Nephron progenitor cell (in vitro differentiated cells): ENCODE measurements around the gene COQ9.

Experiments
- DNase-seq: peaks from one replicate; pipeline ENCODE4 v3.0.0; 2021
- H3K27ac Mint-ChIP-seq: 2 replicates; pipeline ENCODE4 v1.8.0; 2021; ENCODE audit warnings: mild to moderate bottlenecking, moderate library complexity, mixed read lengths
- H3K27me3 Mint-ChIP-seq: 2 replicates; pipeline ENCODE4 v1.8.0; 2021; ENCODE audit warnings: mild to moderate bottlenecking, low read depth, mixed read lengths; ENCODE audit not compliant: poor library complexity
- H3K36me3 Mint-ChIP-seq: 2 replicates; pipeline ENCODE4 v1.8.0; 2021; ENCODE audit warnings: low read depth, mixed read lengths
- H3K4me1 Mint-ChIP-seq: 2 replicates; pipeline ENCODE4 v1.8.0; 2021; ENCODE audit warnings: mixed read lengths
- H3K4me3 Mint-ChIP-seq: 2 replicates; pipeline ENCODE4 v1.8.0; 2021; ENCODE audit warnings: mild to moderate bottlenecking, moderate library complexity, mixed read lengths
- H3K9me3 Mint-ChIP-seq: 2 replicates; pipeline ENCODE4 v1.8.0; 2021; ENCODE audit warnings: mild to moderate bottlenecking, moderate library complexity, mixed read lengths
- TF ChIP-seq, protein P1 (sequence below): fragments of 200-600 bp; sonication (generic); IDR thresholded peaks from 2 replicates; pipeline ENCODE4 v1.5.0; 2021; ENCODE audit warnings: antibody characterized with exemption

COQ9 gene

DNA sequence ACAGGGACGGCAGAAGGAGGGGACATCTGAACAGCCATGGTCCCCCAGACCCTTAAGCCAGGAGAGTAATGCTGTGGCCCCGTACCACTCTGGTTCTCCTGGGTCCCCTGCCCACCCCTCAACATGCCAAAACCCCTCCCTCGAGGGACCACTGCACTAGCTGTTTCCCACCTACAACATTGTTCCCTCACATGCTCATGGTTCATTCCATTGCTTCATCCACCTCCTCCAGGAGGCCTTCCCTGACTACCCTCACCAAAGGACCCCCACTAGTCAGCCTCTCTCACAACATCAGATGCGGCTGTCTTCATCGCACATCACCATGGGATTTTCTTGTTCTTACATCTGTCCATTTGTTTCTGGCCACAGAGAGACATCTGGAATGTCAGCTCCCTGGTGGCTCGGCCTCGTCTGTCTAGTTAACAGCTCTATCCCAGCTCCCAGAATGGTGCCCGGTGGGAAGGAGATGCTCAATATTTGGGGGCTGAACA is 37.3 kb downstream of the COQ9 start:
- DNase-seq = no peak
- TF ChIP-seq, protein P1, sequence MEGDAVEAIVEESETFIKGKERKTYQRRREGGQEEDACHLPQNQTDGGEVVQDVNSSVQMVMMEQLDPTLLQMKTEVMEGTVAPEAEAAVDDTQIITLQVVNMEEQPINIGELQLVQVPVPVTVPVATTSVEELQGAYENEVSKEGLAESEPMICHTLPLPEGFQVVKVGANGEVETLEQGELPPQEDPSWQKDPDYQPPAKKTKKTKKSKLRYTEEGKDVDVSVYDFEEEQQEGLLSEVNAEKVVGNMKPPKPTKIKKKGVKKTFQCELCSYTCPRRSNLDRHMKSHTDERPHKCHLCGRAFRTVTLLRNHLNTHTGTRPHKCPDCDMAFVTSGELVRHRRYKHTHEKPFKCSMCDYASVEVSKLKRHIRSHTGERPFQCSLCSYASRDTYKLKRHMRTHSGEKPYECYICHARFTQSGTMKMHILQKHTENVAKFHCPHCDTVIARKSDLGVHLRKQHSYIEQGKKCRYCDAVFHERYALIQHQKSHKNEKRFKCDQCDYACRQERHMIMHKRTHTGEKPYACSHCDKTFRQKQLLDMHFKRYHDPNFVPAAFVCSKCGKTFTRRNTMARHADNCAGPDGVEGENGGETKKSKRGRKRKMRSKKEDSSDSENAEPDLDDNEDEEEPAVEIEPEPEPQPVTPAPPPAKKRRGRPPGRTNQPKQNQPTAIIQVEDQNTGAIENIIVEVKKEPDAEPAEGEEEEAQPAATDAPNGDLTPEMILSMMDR = no peak
- peak overlapping the region; percentile 45 for H3K4me3 Mint-ChIP-seq
- H3K9me3 Mint-ChIP-seq = peaks cover 2% of the 10 kb centered on the region
- peaks cover 47% of the 10 kb centered on the region for H3K4me1 Mint-ChIP-seq
- no peaks in the 10 kb centered on the region for H3K36me3 Mint-ChIP-seq
- H3K27me3 Mint-ChIP-seq = peaks cover 2% of the 10 kb centered on the region
- H3K27ac Mint-ChIP-seq = peak overlapping the region; percentile 7

DNA sequence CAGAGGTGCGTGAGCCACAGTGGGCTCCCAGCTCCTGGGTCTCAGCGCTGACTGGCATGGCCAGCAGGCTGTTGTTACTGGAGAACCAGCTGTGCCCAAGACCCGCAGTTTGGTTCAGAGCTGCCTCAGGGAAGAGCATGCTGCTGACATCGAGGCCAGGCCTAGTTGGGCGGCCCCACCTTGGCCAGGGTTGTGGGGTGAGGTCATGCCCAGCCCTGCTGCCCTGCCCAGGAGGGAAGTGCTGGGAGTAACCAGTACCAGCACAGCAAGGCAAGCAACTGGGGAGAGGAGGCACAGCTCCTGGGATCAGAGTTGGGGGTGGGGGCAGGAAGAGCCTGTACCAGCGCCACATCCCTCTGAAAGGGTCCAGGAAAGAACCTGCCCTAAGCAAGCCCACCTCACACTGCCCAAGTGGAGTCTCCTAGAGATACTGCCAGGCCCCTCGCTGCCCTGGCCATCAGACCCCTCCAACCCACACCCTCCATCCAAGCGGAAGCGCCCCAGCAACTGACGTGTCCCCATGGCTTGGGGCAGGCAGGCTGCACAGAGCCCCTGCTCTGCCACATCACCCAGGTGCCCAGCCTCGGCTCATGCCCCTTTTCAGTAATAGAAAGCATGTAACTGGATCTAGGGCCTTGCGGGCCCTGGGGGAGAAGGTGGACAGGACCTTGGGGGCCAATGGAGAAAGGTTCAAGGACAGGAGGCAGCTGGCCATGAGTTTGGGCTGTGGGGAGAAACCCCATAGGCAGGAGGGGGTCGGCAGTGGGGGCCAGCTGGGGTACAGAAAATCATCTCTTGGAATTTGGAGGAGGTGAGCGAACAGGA is 38.0 kb downstream of the COQ9 start:
- peaks cover 40% of the 10 kb centered on the region for H3K4me1 Mint-ChIP-seq
- DNase-seq = no peak
- no peaks in the 10 kb centered on the region for H3K36me3 Mint-ChIP-seq
- H3K27me3 Mint-ChIP-seq = peaks cover 2% of the 10 kb centered on the region
- H3K4me3 Mint-ChIP-seq = peak overlapping the region; percentile 94
- TF ChIP-seq, protein P1 = no peak
- H3K27ac Mint-ChIP-seq = peak overlapping the region; percentile 78
- H3K9me3 Mint-ChIP-seq = peaks cover 5% of the 10 kb centered on the region

DNA sequence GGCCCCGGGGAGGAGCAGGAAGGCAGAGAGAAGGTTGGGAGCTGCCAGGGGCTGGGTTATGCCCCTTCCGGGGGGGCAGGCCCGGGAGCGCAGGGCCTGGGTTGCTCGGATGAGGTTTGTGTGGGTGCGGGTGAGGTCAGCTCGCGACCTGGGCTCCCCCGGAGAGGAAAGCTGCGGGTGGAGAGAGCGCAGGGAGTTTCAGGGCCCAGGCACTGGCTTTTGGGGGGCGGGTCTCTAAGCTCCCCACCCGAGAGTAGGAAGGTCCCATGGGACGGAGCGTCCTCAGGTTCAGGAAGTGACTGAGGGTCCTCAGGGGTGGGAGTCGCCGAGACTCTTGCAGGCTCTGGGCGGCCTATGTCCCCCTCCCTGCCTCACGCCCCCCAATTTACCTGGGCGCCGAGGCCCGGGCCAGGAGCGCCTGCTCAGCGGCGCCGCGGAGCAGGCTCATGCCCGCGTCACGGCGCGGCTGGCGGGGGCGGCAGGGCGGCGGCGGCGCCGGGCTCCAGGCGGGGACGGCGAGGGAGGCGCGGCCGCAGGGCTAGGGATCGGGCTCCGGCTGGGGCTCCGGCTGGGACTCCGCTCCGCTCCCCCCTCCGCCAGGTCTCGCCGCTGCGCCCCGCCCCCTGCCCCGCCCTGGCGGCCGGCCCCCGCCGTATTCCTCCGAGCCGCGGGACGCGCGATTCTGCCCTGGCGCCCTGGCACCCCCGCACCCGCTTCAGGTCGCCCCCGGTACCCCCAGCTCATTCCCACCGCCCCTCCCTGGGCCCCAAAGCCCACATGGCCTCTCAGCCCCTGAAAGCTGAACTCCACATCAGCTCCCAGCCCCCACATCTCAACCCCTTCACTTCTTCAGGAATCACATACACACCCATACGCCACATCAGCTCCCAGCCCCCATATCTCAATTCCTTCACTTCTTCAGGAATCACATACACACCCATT is 38.9 kb downstream of the COQ9 start, which contains the start of gene DOK4:
TSS of gene DOK4 (minus strand) at position 578 of the 942 bp plus-strand sequence. CDS start 6,986 bp downstream, outside the sequence.
- Mint-ChIP-seq H3K36me3 (no peaks in the 10 kb centered on the region), H3K4me1 (peaks cover 33% of the 10 kb centered on the region), H3K27me3 (no peaks in the 10 kb centered on the region), H3K27ac (peak within 1 kb of the TSS; percentile 78), H3K4me3 (peak within 1 kb of the TSS; percentile 94), H3K9me3 (peaks cover 5% of the 10 kb centered on the region)
- DNase-seq = peak; percentile 93
- TF ChIP-seq, protein P1 = no peak

DNA sequence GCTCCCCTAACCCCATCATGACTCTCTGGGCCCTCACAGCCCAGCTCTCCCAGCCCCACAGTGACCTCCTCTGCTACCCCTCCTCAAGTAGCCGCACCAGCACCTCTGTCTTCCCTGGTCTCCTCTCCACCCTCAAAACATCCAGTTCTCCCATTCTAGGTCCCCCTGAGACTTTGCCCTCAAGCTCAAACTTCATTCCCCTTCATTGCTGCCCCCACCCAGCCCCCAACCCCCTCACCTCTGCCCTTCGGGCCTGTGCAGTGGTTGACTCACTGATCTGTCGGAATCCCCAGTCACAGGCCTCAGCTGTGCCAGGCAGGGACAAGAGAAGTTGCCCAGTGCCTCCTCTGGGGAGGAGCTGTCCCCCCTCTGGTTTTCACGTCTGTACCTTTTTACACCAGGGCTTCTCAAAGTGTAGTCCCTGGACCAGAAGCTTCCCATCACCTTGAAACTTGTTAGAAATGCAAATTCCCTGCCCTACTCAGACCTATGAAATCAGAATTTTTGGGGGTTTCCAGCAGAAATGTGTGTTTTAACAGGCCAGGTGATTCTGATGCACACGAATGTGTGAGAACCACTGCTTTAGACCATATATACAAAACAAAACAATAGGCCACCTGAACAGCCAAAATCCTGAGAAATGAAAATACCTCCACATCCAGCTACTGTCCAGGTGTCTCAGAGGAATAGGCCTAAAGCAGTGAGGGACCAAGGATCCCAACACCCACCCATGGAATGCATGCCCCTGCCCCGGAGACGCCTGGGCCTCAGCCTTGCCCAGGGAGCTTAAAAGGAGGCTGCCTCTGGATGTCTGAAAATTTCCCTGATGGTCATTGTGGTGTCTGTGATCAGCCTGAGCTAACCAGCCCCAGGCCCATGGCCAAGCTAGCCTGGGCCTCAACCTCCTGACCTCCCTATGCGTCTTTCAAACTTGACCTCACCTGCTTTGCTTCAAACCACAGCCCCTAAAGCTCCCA is 39.9 kb downstream of the COQ9 start:
- DNase-seq = no peak
- TF ChIP-seq, protein P1 = no peak
- Mint-ChIP-seq H3K27me3 (peaks cover under 1% of the 10 kb centered on the region), H3K4me1 (peaks cover 29% of the 10 kb centered on the region), H3K27ac (no peak overlapping the region), H3K36me3 (no peaks in the 10 kb centered on the region), H3K9me3 (peaks cover 5% of the 10 kb centered on the region), H3K4me3 (peak overlapping the region; percentile 81)

DNA sequence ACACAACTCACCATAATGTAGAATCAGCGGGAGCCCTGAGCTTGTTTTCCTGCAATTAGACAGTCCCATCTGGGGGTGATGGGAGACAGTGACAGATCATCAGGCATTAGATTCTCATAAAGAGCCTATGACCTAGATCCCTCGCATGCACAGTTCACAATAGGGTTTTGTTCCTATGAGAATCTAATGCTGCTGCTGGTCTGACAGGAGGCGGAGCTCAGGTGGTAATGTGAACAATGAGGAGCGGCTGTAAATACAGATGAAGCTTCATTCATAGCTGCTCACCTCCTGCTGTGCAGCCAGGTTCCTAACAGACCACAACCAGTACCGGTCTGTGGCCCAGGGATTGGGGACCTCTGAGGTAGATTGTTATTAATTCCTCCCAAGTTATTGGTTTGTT is 42.0 kb downstream of the COQ9 start:
- DNase-seq = no peak
- H3K9me3 Mint-ChIP-seq = peaks cover 5% of the 10 kb centered on the region
- TF ChIP-seq, protein P1 = no peak
- no peak overlapping the region for H3K4me3 Mint-ChIP-seq
- H3K36me3 Mint-ChIP-seq = no peaks in the 10 kb centered on the region
- H3K27me3 Mint-ChIP-seq = peaks cover 7% of the 10 kb centered on the region
- peaks cover 35% of the 10 kb centered on the region for H3K4me1 Mint-ChIP-seq
- H3K27ac Mint-ChIP-seq = no peak overlapping the region
